Endothelial cell of umbilical vein (primary cell): ENCODE measurements around the gene CYP26A1. TPM values are rescaled to one million over a fixed set of nuclear protein-coding genes. Genes with fewer than 3 reads are reported as not detected.

ENCODE experiments used
- BruUV-seq: library from RNA; stranded (reverse); fragments of 400-500 nt; replicated peaks from 2 replicates; lab custom pipeline; 2021; lab: Mats Ljungman, UMichigan
- CTCF ChIA-PET: fragments of 300-600, 350-600 bp; sonication (Branson Sonifier 250); formaldehyde crosslinking; loops from one replicate; lab custom pipeline; 2021; ENCODE audit warnings: antibody characterized with exemption, inconsistent platforms; lab: Charles Lee
- POLR2A ChIA-PET: fragments of 300-600, 350-600 bp; sonication (Branson Sonifier 250); formaldehyde crosslinking; loops from one replicate; lab custom pipeline; 2021; ENCODE audit warnings: antibody characterized with exemption, inconsistent platforms; lab: Charles Lee
- DNase-seq: peaks from one replicate; pipeline ENCODE4 v3.0.0-alpha.2; 2011; ENCODE audit warnings: low read depth, low spot score
- FAIRE-seq: peaks from 2 replicates; lab custom pipeline; 2011; peaks lifted over from hg19 to GRCh38; lab: Jason Lieb, UNC
- H2AFZ ChIP-seq: 2 replicates; pipeline ENCODE4 v1.6.0; 2012; ENCODE audit warnings: low read depth, low read length, control low read depth, inconsistent platforms
- H3K27ac ChIP-seq: 2 replicates; pipeline ENCODE4 v1.5.1; 2011; ENCODE audit warnings: low read depth, mild to moderate bottlenecking, control low read depth, low read length, moderate library complexity; ENCODE audit not compliant: insufficient read depth
- H3K27me3 ChIP-seq, 2 experiments: 2 replicates each; pipeline versions ENCODE4 v1.6.0 to v1.6.1; 2011; ENCODE audit warnings: low read length in 2 of 2, mixed read lengths in 1 of 2; ENCODE audit not compliant: control insufficient read depth in 2 of 2, insufficient read depth in 2 of 2
- H3K36me3 ChIP-seq, 2 experiments: 2 replicates in 1 of 2; 3 replicates in 1 of 2; pipeline ENCODE4 v1.5.1; 2011; ENCODE audit warnings: low read length in 2 of 2, mild to moderate bottlenecking in 1 of 2, moderate library complexity in 1 of 2; ENCODE audit not compliant: control insufficient read depth in 2 of 2, insufficient read depth in 2 of 2; ENCODE audit errors: extremely low read depth in 1 of 2
- H3K4me1 ChIP-seq: 3 replicates; pipeline ENCODE4 v1.5.1; 2011; ENCODE audit warnings: mild to moderate bottlenecking, low read length; ENCODE audit not compliant: control insufficient read depth, insufficient read depth; ENCODE audit errors: extremely low read depth
- H3K4me2 ChIP-seq: 2 replicates; pipeline ENCODE4 v1.6.1; 2011; ENCODE audit warnings: low read length, control low read depth, mixed read lengths; ENCODE audit not compliant: insufficient read depth
- H3K4me3 ChIP-seq, 3 experiments: fragments of 200-600 bp in 1 of 3; sonication (generic), shearing (Covaris generic) in 1 of 3; replicated peaks in 1 of 3; 2 replicates each; pipeline ENCODE4 v1.5.1; 2011 to 2016; ENCODE audit warnings: control low read depth in 3 of 3, low read length in 3 of 3, mild to moderate bottlenecking in 2 of 3, inconsistent platforms in 1 of 3, low read depth in 1 of 3, moderate library complexity in 1 of 3; ENCODE audit not compliant: insufficient read depth in 1 of 3
- H3K79me2 ChIP-seq: 2 replicates; pipeline ENCODE4 v1.6.0; 2012; ENCODE audit warnings: low read length, inconsistent platforms; ENCODE audit not compliant: control insufficient read depth, insufficient read depth
- H3K9ac ChIP-seq: replicated peaks from 2 replicates; pipeline ENCODE3; 2011; ENCODE audit warnings: low read length, control low read depth; ENCODE audit not compliant: insufficient read depth; ENCODE audit errors: extremely low read depth
- H3K9me1 ChIP-seq: replicated peaks from 3 replicates; pipeline ENCODE4 v1.6.0; 2011; ENCODE audit warnings: mild to moderate bottlenecking, low read length; ENCODE audit not compliant: control insufficient read depth, insufficient read depth; ENCODE audit errors: extremely low read depth
- H3K9me3 ChIP-seq: replicated peaks from 2 replicates; pipeline ENCODE4 v1.5.1; 2012; ENCODE audit warnings: low read length, inconsistent platforms; ENCODE audit not compliant: control insufficient read depth, insufficient read depth
- H4K20me1 ChIP-seq: replicated peaks from 2 replicates; pipeline ENCODE3; 2011; ENCODE audit warnings: mild to moderate bottlenecking, low read length; ENCODE audit not compliant: control insufficient read depth, insufficient read depth; ENCODE audit errors: extremely low read depth
- EZH2 ChIP-seq: IDR thresholded peaks from 2 replicates; pipeline ENCODE4 v1.6.1; 2012; ENCODE audit warnings: borderline replicate concordance, low read depth, mild to moderate bottlenecking, moderate library complexity, low read length, inconsistent platforms; ENCODE audit not compliant: severe bottlenecking
- FOS ChIP-seq: IDR thresholded peaks from 2 replicates; pipeline ENCODE4 v1.6.1; 2011; ENCODE audit warnings: mild to moderate bottlenecking, low read length, moderate library complexity, borderline replicate concordance; ENCODE audit not compliant: insufficient read depth
- GATA2 ChIP-seq: IDR thresholded peaks from 2 replicates; pipeline ENCODE4 v1.7.0; 2011; ENCODE audit warnings: low read depth, mild to moderate bottlenecking, moderate library complexity, mixed read lengths, low read length; ENCODE audit not compliant: insufficient read length, insufficient read depth
- JUN ChIP-seq: IDR thresholded peaks from 2 replicates; pipeline ENCODE4 v1.6.1; 2011; ENCODE audit warnings: borderline replicate concordance, low read depth; ENCODE audit not compliant: insufficient read length, insufficient read depth
- MYC ChIP-seq: IDR thresholded peaks from one replicate; pipeline ENCODE4 v1.6.1; 2011; ENCODE audit warnings: mild to moderate bottlenecking, low read depth, low read length
- POLR2A ChIP-seq: IDR thresholded peaks from 2 replicates; pipeline ENCODE4 v1.6.1; 2012; ENCODE audit warnings: low read depth, mild to moderate bottlenecking, control low read depth, low read length
- POLR2AphosphoS5 ChIP-seq: IDR thresholded peaks from 2 replicates; pipeline ENCODE4 v1.6.1; 2012; ENCODE audit warnings: low read depth, mild to moderate bottlenecking, control low read depth, low read length, moderate library complexity; ENCODE audit not compliant: insufficient read depth
- dilution Hi-C: fragments of 300-500 bp; cut with MboI; formaldehyde crosslinking; loops from one replicate; pipeline ENCODE4 v1.15.0; 2019; ENCODE audit warnings: low sequenced_read_pairs; ENCODE audit not compliant: extremely low pct_ligation_motif_present
- intact Hi-C: fragments of 100-400 bp; cut with micrococcal nuclease; formaldehyde crosslinking; loops from one replicate; pipeline ENCODE4 v1.10.0; 2022
- polyA plus RNA-seq, 4 experiments: library from polyadenylated mRNA; depleted of rRNA in 3 of 4; stranded (reverse) in 3 of 4; unstranded in 1 of 4; fragments of >200 nt; gene quantifications; 2 replicates each; pipeline versions ENCODE4 v1.2.1 to v1.2.3, GENCODE V29; 2011 to 2012; ENCODE audit warnings: missing spikeins in 1 of 4
- total RNA-seq: library from RNA; stranded (reverse); gene quantifications from 2 replicates; pipeline ENCODE4 v1.2.3, GENCODE V29; 2021
- TF ChIP-seq, protein P1 (sequence below): IDR thresholded peaks from 2 replicates; pipeline ENCODE4 v1.6.1; 2011; ENCODE audit not compliant: insufficient read depth, insufficient read length
- TF ChIP-seq, protein P2 (sequence below), 2 donors: IDR thresholded peaks; 1 replicate in 1 of 2; 2 replicates in 1 of 2; pipeline ENCODE4 v1.5.1; 2011; ENCODE audit warnings: low read length in 2 of 2, mild to moderate bottlenecking in 2 of 2, moderate library complexity in 2 of 2, control low read depth in 1 of 2, inconsistent platforms in 1 of 2, low read depth in 1 of 2; ENCODE audit not compliant: insufficient read depth in 1 of 2; ENCODE audit errors: extremely low read depth in 1 of 2

CYP26A1 gene
- total and polyA plus RNA-seq, 2 donors (not counting 3 experiments of a cell fraction or from before 2014, with no cell fraction given): 0.95 to 4.4 TPM

DNA sequence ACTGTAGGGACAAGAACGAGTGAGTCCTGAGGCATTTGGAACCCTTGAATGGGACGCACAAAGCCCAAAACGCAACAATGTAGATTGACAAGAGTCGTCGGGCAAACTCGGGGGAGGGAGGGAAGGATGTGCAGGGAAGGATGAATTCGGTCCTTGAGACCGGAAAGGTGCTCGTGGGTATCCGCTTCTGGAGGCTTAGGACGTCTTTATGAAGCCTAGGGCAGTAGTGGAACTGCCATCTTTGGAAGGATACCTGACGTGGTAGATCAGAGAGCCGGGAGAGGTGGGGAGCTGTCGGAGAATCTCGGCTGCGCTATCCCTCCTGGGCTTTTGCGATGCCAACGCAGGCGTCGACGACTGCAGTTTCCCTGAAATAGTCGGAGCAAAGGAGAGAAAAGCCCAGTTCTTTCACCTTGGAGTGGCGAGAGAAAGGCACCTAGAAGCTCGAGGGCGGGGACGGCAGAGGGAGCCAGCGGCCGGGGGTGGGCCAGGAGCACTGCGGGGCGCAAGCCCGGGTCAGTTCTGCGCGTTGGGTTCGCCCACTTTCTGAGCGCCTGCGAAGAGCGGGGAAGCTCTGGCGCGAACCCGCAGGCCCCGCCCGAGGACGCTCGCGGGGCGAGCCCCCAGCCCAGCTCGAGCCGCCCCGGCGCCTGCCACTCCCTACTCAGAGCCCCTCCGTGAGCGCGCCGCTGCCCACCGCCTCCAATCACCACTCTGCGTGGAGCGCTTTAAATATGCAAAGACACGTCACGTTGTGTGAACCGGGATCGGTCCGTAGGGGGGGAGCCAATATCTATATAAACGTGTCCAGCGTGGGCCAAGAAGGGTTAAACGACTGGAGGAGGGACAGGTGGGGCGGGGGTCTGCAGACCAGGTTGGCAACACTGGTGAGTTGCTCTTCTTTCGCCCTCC, 13.5 kb upstream of the CYP26A1 start, which contains the start of gene CYP26C1:
CYP26C1 (plus strand) TSS at position 824 of the 912 bp plus-strand sequence. CDS start 466 bp downstream, outside the sequence.
- H3K9me3 ChIP-seq: no peaks in the 10 kb centered on the region
- no peak within 1 kb of the TSS for H3K4me3 ChIP-seq
- H3K27ac ChIP-seq: no peak within 1 kb of the TSS
- H3K9me1 ChIP-seq: no peaks in the 10 kb centered on the region
- no peaks in the 10 kb centered on the region for H4K20me1 ChIP-seq
- DNase-seq (no peak), FAIRE-seq (no peak)
- peaks cover 4% of the 10 kb centered on the region for H3K4me1 ChIP-seq
- H3K79me2 ChIP-seq: no peaks in the 10 kb centered on the region
- CTCF ChIA-PET: interaction anchor here (1.3 kb wide), 1 partner anchor 8 kb away, joined by 5 read pairs; no protein-coding TSS in a partner anchor
- H2AFZ ChIP-seq: no peak within 1 kb of the TSS
- TF ChIP-seq JUN: no peak
- TF ChIP-seq FOS: no peak
- no peak for TF ChIP-seq POLR2AphosphoS5
- TF ChIP-seq, protein P1, sequence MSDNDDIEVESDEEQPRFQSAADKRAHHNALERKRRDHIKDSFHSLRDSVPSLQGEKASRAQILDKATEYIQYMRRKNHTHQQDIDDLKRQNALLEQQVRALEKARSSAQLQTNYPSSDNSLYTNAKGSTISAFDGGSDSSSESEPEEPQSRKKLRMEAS: no peak
- TF ChIP-seq, protein P2, sequence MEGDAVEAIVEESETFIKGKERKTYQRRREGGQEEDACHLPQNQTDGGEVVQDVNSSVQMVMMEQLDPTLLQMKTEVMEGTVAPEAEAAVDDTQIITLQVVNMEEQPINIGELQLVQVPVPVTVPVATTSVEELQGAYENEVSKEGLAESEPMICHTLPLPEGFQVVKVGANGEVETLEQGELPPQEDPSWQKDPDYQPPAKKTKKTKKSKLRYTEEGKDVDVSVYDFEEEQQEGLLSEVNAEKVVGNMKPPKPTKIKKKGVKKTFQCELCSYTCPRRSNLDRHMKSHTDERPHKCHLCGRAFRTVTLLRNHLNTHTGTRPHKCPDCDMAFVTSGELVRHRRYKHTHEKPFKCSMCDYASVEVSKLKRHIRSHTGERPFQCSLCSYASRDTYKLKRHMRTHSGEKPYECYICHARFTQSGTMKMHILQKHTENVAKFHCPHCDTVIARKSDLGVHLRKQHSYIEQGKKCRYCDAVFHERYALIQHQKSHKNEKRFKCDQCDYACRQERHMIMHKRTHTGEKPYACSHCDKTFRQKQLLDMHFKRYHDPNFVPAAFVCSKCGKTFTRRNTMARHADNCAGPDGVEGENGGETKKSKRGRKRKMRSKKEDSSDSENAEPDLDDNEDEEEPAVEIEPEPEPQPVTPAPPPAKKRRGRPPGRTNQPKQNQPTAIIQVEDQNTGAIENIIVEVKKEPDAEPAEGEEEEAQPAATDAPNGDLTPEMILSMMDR (IDR thresholded peaks at IDR 0.05; ENCODE audit: extremely low read depth in 1 of 2, insufficient read depth in 1 of 2, low read depth in 1 of 2, low read length in 2 of 2): no peak
- TF ChIP-seq GATA2: no peak
- no peak for TF ChIP-seq POLR2A
- no peak for TF ChIP-seq EZH2
- TF ChIP-seq MYC: no peak
- BruUV-seq: no TSS peak
- H3K9ac ChIP-seq: no peak within 1 kb of the TSS
- H3K36me3 ChIP-seq: peaks cover 9 to 34% of the 10 kb centered on the region in 2 experiments
- dilution Hi-C loops: no loop called here
- H3K4me2 ChIP-seq: no peak within 1 kb of the TSS
- POLR2A ChIA-PET: no interaction called here
- intact Hi-C loops: loop anchor here (10.0 kb wide), 1 partner anchor 215 kb away; the partner anchor contains the start of gene EXOC6
- H3K27me3 ChIP-seq: no peaks in the 10 kb centered on the region
